ENCODE results near the gene CHL1.

GRCh38 chr3:374459-374858, 177.9 kb downstream of the CHL1 start:
- TF ChIP-seq, protein P1, sequence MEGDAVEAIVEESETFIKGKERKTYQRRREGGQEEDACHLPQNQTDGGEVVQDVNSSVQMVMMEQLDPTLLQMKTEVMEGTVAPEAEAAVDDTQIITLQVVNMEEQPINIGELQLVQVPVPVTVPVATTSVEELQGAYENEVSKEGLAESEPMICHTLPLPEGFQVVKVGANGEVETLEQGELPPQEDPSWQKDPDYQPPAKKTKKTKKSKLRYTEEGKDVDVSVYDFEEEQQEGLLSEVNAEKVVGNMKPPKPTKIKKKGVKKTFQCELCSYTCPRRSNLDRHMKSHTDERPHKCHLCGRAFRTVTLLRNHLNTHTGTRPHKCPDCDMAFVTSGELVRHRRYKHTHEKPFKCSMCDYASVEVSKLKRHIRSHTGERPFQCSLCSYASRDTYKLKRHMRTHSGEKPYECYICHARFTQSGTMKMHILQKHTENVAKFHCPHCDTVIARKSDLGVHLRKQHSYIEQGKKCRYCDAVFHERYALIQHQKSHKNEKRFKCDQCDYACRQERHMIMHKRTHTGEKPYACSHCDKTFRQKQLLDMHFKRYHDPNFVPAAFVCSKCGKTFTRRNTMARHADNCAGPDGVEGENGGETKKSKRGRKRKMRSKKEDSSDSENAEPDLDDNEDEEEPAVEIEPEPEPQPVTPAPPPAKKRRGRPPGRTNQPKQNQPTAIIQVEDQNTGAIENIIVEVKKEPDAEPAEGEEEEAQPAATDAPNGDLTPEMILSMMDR (IDR thresholded peaks at IDR 0.05; ENCODE audit: control extremely low read depth in 1 of 3, insufficient read depth in 1 of 3, low read depth in 1 of 3, low read length in 3 of 3): no peak
- TF ChIP-seq POLR2A (IDR thresholded peaks at IDR 0.05; ENCODE audit: control extremely low read depth in 1 of 2, low read depth in 2 of 2, low read length in 2 of 2) (no peak), ATF2 (IDR thresholded peaks at IDR 0.05; ENCODE audit: low read length) (no peak), EGR1 (IDR thresholded peaks at IDR 0.05; ENCODE audit: borderline replicate concordance, low read depth, low read length) (no peak)
